ENCODE measurements around the gene CHPT1.
"Not testable (repeated sequence)": the region's sequence is repeated elsewhere in the genome, so short reads cannot be mapped to it uniquely, and the experiment has no call there.

CHPT1 gene
- 10.7 to 11.2 reads per million in 2 donors for total RNA-seq

DNA sequence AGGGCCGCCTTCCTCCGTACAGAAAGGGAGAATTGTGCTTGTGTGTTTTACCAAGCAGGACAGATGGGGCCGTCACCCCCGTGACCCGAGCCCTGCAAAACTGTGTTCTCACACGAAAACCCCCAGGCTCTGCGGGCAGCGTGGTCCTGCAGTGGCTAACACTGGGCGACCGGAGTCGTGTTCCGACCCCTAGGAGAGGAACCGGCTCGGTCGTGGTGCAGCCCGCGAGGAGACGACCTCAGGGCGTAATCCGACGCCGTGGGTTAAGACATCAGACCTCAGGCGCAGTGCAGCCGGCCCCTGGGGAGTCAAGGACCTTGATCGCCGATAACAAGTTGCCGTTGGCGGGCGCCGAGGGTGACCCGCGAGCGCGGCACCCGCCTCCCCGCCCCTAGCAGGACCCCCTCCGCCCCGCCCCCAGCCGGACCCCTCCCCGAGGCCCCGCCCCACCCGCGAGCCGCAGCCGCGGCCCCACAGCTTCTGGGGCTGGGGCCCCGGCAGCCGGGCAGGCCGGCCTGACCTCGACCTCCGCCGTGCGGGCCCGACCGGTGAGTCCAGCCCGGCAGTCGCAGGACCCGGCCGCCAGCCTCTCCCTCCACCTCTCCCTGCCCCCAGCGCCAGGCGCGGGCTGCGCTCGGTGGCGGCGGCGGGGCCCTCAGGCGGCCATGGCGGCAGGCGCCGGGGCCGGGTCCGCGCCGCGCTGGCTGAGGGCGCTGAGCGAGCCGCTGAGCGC, at the start of gene CHPT1:
TSS of gene CHPT1 (plus strand) at position 444 of the 733 bp plus-strand sequence. CDS start at position 666, 222 bp downstream.
- peak; percentile 12 to 74 (median 39) for DNase-seq

DNA sequence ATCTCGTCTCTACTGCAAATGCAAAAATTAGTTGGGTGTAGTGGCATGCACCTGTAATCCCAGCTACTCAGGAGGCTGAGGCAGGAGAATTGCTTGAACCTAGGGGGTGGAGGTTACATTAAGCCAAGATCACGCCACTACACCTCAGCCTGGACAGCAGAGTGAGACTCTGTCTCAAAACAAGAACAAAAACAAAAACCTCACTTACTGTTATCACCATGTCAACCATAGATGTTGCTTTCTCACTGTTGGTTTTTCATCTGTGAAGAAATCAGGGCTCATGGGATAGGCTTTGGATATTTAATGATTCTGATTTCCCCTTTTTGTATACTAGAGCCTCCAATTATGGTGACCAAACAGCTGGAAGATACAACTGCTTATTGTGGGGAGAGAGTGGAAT, 49.7 kb upstream of the CHPT1 start:
- DNase-seq = no peak

DNA sequence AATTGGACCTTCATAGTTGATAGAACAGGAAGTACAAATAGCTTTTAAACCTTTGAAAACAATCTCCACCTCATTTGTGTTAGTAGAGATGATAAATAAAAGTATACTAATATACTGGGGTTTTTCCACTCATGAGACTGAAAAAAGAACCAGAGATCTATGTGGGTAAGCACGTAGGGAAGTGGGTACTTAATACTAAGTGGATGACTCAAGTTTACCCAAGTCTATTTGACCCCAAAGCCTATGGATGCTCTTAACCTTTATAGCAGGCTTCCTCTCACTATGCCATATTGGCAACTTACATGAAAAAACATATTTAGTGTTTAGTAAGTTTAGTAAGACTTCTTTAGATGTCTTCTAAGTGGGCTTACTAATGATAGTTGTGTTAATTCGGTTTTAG, 49.2 kb upstream of the CHPT1 start:
- no peak for DNase-seq

DNA sequence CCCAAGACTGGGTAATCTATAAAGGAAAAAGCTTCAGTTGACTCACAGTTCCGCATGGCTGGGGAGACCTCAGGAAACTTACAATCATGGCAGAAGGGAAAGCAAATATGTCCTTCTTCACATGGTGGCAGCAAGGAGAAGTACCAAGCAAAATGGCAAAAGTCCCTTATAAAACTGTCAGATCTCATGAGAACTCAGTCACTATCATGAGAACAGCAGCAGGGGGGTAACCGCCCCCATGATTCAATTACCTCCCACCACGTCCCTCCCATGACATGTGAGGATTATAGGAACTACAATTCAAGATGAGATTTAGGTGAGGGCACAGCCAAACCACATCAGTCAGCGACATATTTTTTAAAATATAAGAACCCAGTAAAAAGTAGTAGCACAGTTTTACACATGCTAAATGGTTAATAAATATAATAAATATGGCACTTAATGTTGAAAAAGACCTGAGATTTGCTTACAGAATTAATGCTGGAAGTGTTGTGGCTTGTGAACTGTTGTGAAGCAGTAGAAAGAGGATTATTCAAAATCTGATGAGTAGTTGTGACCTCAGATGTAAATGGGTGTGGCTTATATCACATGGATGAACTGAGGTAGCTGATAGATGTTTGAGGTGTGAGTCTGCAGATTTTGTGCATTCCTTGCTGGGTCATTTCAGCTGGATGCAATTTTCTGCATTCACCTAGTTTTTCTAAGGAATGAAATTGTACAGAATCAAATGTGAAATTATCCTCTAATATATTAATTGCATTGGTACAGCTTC, 46.9 kb upstream of the CHPT1 start:
- DNase-seq = no peak

DNA sequence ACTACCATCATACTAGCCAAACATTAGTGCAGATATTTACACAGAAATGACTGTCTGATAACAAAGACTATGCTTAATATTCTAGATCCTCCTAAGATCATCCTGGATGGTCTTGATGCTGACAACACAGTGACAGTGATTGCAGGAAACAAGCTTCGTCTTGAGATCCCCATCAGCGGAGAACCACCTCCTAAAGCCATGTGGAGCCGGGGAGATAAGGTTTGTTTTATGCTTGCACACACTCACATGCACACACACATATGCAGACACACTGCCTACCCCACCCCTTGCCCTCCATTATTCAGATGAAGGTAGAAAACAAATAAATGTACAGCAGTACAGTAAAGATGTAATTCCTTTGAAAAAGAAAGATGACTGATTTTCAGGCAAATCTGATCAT, 44.4 kb upstream of the CHPT1 start:
- no peak for DNase-seq

DNA sequence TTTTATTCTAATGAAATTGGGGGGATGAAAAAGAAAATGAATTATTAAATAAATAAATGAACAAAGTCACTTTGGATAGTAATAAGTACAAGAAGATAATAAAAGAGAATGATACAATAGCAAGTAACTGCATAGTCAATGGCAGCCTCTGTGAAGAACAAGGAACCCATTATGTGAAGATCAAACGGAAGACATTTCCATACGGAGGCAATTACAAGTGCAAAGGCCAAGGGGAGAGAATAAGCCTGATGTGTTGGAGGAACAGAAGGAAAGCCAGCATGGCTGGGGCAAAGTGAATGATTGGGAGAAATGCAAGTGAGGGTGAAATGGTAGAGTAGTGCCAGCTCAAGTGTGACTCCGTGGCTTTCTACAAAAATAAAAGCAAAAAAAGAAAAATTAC, 43.9 kb upstream of the CHPT1 start:
- DNase-seq = no peak

DNA sequence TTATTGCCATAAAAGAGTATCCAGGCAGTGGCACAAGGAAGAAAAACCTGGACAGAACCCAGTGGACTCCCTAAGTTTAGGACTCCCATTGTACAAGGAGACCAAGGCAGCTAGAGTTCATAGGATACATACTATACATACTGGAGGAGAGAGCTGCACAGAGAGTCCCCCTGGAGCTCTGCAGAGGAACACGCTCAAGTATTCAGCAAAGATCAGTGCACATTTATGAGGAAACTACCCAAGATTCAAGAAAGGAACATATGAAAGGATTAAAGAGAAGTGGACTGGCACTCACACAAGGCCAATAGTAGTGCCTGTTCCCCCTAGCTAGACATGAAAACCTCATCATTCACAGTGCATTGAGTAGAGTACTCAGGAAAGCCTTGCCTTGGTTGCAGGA, 43.0 kb upstream of the CHPT1 start:
- DNase-seq = no peak

DNA sequence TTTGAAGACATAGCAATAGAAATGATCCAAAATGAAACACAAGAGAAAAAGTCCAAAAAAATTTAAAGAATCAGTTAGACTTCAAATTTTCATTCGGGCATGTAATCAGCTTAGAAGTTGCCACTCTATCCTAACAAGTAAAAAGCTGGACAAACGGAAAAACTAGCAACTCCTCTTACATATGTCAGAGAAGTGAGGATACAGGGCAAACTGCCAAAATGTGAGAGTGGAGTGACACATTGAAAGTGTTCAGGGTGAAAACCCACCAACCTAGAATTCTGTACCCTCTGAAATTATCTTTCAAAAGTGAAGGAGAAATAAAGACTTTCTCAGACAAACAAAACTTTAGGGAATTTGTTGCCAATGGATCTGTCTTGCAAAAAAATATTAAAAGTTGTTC, 42.0 kb upstream of the CHPT1 start:
- DNase-seq = no peak

DNA sequence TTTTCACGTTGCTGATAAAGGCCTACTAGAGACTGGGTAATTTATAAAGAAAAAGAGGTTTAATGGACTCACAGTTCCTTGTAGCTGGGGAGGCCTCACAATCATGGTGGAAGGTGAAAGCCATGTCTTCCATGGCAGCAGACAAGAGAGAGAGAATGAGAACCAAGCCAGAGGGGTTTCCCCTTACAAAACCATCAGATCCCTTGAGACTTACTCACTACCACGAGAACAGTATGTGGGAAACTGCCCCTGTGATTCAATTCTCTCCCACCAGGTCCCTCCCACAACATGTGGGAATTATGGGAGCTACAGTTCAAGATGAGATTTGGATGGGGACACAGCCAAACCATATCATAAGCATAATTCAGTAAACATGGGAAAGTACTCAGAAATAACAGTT, 36.8 kb upstream of the CHPT1 start:
- not testable (repeated sequence) for DNase-seq

DNA sequence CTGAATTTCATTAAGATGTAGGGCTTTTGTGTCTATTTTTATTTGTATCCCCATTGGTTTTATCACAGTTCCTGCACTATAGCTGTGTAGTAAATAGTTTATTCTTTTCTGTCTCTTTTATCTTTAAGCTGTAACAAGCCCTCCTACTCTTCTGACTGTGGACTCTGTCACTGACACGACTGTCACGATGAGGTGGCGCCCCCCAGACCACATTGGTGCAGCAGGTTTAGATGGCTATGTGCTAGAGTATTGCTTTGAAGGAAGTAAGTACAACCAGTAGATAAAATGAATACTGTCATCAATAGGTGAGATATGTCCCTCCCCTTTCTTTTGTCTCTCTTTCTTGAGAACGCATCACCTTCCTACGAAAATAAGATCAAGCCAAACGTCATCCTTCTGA, 34.1 kb upstream of the CHPT1 start:
- no peak for DNase-seq

DNA sequence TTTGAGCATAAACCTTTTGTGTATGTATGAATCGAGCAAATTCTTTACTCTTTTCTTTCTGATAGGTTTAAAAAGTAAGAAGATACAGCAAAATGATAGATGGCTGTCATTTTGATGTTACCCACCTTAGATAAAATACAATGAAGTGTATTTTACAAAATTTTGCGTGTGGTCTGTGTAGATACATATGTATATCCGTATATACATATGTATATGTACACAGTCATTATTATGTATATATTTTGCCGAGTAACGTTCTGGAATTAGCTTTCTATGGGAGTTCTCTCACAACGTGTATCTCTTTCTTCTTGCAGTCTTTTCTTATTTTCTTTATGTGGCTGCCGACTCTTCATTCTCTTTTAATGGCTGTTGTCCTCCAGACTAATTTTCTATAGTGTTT, 32.4 kb upstream of the CHPT1 start:
- no peak for DNase-seq

DNA sequence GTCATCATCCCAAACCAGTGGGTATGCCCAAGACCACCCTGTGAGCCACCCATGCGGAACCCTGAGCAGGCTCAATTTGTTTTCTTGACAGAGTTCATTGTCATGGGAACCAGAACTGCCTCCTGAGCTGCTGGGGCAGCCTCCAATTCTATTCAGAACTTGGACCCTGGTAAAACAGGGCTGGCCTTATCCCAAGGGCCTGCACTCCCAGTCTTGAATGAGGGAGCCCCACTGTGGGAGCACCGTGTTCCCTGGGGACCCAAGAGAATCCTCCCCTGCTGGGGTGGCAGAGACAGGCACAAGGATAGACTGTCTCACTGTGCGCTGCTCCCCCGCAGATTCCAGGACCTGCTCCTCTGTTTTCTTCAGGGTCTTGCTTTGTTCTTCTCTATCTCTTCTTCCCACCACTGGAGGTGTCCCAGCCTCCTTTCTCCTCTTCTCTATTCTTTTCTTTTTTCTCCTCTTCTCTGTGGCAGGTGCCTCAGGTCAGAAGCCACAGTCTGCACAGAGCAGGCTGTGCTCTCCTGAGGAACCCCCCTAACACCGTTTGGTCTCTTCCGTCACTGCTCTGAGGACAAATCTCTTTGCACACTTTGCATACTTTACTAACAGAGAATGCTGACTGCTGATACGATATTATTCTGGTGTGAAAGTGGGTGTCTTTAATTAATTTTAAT, 31.2 kb upstream of the CHPT1 start:
- DNase-seq = no peak

DNA sequence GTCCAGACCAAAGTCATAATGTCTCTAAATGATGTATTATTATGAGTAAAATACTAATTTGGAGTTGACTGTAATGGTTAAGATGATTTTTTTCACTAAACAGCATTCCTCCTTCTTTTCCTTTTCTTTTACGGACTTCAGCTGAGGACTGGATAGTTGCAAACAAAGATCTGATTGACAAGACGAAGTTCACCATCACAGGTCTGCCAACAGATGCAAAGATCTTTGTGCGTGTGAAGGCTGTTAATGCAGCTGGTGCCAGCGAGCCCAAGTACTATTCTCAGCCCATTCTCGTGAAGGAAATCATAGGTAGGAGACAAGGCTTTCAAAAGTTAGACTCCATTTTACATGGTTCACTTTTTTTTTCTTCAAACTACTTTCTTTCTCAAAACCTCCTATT, 29.8 kb upstream of the CHPT1 start:
- no peak for DNase-seq

DNA sequence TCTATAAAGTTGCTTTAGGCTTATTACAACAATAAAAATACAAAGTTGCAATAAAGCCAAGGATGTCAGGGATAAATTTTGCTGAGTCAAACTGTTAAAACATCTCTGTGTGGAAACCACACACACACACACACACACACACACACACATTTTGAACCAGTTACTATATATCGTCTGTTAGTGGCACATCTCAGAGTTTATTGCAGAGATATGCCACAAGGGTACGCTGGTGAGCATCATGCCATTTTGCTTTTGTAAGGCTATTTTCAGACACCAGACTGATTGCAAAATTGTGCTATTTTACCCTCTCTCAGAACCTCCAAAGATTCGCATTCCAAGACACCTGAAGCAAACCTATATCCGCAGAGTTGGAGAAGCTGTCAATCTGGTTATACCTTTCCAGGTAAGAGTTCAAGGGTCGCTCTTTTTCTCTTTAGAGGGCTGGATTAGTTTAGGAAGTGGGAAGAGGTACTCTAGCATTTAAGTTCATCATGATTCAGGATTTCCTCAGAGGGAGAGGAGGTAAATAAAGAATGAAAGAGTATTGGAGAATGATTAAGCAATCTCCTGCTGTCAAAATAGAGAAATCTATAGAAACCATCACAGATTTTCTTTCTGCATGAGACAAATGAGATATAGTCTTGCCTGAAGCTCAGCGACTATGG, 27.3 kb upstream of the CHPT1 start:
- peak in 3 of 5 experiments; percentile 6 to 88 (median 26) for DNase-seq

DNA sequence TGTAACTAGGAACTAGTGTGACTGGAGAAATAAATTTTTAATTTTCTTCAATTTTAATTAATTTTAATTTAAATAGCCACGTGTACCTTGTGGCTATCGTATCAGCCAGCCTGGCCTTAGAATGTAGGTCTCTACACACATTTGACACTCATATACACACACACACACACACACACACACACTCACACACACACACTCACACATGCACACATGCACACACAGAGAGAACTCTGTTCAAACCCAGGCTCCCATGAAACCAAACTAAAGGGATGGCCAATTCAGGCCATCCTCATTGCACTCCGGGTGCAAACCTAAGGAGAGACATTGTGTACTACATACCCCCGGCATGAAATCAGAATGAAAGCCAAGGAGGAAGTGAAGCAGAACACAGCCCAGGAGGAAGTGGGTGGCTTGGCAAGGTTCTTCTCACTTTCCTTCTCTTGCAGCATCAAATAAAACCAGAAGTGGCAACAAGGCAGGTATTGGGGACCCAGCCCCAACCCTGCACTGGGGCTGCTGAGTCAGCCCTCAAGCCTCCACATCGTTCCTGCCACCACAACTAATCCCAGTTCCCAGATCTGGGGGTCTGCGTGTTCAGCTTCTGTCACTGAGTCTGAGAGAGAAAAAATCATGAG, 26.2 kb upstream of the CHPT1 start:
- DNase-seq = peak in 2 of 5 experiments; percentile 21 to 84

DNA sequence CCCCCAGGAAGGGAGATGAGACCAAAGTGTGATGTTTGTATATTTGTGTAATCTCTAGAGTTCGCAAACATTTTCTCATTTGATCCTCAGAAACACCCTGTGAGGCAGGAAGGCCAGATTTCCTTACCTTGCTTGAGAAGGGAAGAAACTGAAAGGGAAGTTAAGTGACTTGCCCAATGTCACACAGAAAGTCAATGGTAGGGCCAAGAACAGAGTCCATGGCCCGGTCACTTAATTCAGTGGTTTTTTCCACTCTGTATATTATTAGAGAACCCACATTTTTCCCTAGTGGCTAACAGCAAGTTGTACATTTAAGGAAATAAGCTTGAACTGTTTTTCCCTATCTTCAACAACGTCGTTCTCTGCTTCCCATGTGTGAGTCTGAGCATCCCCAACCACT, 25.6 kb upstream of the CHPT1 start:
- no peak for DNase-seq

DNA sequence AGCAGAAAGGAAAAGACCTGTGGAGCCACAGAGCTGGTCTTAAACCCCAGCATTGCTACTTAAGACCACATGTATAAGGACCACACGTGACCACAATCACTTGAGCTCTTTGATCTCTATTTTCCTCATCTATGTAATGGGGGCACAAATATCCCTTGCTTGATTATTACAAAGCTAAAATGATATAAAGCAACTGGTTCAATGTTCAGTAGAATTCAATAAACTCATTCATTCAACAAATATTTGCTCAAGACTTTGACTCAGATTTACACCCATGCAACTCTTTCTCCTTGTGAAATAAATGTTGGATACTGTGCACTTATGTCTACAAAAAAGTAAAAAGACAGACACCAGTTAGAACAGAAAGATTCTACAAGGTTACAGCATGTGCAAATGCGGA, 21.9 kb upstream of the CHPT1 start:
- DNase-seq = no peak

DNA sequence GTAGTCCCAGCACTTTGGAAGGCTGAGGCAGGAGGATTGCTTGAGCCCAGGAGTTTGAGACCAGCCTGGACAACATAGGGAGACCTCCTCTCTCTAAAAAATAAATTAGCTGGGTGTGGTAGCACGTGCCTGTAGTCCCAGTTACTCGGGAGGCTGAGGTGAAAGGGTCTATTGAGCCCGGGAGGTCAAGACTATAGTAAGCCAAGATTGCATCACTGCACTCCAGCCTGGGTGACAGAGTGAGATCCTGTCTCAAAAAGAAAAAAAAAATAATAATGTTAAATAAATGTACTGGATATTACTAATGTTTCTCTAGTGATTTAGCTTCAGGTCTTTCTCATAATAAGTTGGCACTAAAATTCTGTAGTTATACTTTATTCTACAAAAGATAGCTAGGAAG, 20.9 kb upstream of the CHPT1 start:
- not testable (repeated sequence) for DNase-seq

DNA sequence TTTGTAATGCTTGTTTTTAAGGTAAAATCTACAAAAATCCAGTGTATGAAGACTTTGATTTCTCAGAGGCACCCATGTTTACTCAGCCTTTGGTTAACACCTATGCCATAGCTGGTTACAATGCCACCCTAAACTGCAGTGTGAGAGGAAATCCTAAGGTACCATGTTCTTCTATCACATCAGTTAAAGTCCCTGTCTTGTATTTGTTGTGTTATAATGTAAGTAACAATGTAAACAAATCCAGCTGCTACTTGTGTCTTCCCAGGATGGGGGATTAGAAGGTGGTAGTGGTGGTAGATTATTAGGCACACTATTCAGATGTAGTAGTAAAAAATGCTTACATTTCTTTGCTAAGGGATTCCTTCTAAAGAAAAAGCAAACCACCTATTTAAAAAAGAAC, 19.4 kb upstream of the CHPT1 start:
- DNase-seq = peak in 1 of 5 experiments; percentile 42

DNA sequence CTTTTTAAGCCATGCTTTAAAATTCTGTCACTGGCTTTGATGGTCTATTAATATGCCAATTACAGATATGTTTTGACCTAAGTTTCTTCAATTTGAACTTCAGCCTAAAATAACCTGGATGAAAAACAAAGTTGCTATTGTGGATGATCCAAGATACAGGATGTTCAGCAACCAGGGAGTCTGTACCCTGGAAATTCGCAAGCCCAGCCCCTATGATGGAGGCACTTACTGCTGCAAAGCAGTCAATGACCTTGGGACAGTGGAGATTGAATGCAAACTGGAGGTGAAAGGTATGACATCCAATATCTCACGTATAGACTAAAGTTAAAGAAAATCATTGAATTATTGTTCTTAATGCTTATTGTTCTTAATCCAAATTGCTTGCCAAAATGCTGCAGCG, 17.2 kb upstream of the CHPT1 start:
- DNase-seq = no peak

DNA sequence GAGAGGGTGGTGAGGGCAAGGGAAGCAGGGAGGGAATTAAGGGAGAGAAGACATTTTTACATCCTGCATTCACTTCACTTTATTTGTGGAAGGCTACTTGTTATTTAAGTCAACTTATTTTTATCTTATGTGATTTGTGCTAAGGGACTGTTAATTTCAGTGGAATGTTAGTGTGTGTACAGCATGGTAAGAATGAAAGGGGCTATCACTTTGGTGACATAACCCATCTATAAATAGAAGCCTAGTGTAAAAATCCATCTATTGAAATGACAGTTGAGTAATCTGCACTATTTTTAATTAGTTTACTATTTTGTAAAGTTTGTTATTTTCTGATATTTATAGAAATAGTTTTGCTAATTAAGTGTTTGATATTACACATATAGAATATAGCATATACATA, 16.8 kb upstream of the CHPT1 start:
- DNase-seq = no peak

DNA sequence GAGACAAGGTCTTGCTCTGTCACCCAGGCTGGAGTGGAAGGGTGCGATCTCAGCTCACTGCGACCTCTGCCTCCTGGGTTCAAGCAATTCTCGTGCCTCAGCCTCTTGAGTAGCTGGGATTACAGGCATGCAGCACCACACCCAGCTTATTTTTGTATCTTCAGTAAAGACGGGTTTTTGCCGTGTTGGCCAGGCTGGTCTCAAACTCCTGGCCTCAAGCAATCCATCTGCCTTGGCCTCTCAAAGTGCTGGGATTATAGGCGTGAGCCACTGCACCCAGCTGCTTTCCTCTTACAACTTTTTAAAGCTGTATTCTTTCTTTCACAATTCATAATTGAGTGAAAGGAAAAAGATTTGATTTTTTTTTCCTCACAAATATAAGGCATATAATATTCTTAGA, 15.8 kb upstream of the CHPT1 start:
- DNase-seq = not testable (repeated sequence)

DNA sequence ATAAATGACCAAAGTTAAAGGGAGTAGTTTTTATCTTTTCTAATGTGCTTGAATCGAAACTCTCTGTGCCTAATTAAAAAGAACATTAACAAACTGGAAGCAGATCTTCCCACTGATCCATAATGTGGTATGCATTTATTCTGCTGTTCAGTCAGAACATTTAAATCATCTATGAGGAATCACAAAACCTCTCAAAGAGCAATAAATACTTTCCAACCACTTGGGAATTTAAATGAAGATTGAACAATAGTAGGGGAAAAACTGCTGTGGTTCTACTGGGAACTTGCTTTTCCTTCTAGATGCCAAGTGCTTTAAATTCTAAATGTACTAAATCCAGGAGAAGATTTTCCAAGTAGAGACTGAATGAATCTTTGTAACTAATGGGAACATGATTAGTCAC, 12.3 kb upstream of the CHPT1 start:
- no peak for DNase-seq
